HCT116 (cell line): ENCODE measurements around the gene ZCCHC2.

ENCODE experiments used
- CEBPB ChIP-seq: IDR thresholded peaks from 2 replicates; pipeline ENCODE4 v1.6.1; 2012; ENCODE audit warnings: low read depth
- EGR1 ChIP-seq: IDR thresholded peaks from 2 replicates; pipeline ENCODE4 v1.6.1; 2012; ENCODE audit warnings: low read depth
- EZH2 ChIP-seq: fragments of 200-600 bp; sonication (generic); IDR thresholded peaks from 2 replicates; pipeline ENCODE4 v1.6.1; 2017; ENCODE audit warnings: antibody characterized with exemption, mixed run types
- EZH2phosphoT487 ChIP-seq: fragments of 200-600 bp; IDR thresholded peaks from 2 replicates; pipeline ENCODE4 v1.6.1; 2018; ENCODE audit warnings: antibody characterized with exemption, borderline replicate concordance
- JUND ChIP-seq: IDR thresholded peaks from 2 replicates; pipeline ENCODE4 v1.6.1; 2012
- POLR2A ChIP-seq: IDR thresholded peaks from 2 replicates; pipeline ENCODE4 v1.7.0; 2011; ENCODE audit warnings: borderline replicate concordance; ENCODE audit not compliant: insufficient read depth, insufficient read length; ENCODE audit errors: extremely low read depth
- RAD21 ChIP-seq: IDR thresholded peaks from 2 replicates; pipeline ENCODE4 v1.6.1; 2012; ENCODE audit warnings: low read depth, mild to moderate bottlenecking
- YY1 ChIP-seq: IDR thresholded peaks from 2 replicates; pipeline ENCODE4 v1.6.1; 2011; ENCODE audit warnings: low read length, low read depth, moderate library complexity, mild to moderate bottlenecking; ENCODE audit not compliant: insufficient replicate concordance; ENCODE audit errors: extremely low read depth
- ZNF274 ChIP-seq: fragments of 200-500 bp; sonication (Bioruptor generic); IDR thresholded peaks from 2 replicates; pipeline ENCODE4 v1.6.1; 2014; ENCODE audit warnings: mild to moderate bottlenecking, low read depth, low read length, inconsistent platforms
- TF ChIP-seq, protein P1 (sequence below), 3 experiments: fragments of 200-600 bp in 1 of 3; sonication (generic) in 1 of 3; IDR thresholded peaks in 2 of 3; conservative IDR thresholded peaks in 1 of 3; 2 replicates each; pipeline ENCODE4 v1.5.1; 2012 to 2017; ENCODE audit warnings: low read depth in 2 of 3, low read length in 2 of 3, antibody characterized with exemption in 1 of 3, borderline replicate concordance in 1 of 3, control low read depth in 1 of 3, mild to moderate bottlenecking in 1 of 3, mixed read lengths in 1 of 3, mixed run types in 1 of 3, moderate library complexity in 1 of 3; ENCODE audit not compliant: insufficient read depth in 1 of 3
- TF ChIP-seq, protein P2 (sequence below): IDR thresholded peaks from 2 replicates; pipeline ENCODE4 v1.6.1; 2012; ENCODE audit warnings: low read depth
- TF ChIP-seq, protein P3 (sequence below): IDR thresholded peaks from 2 replicates; pipeline ENCODE4 v1.6.1; 2012

DNA sequence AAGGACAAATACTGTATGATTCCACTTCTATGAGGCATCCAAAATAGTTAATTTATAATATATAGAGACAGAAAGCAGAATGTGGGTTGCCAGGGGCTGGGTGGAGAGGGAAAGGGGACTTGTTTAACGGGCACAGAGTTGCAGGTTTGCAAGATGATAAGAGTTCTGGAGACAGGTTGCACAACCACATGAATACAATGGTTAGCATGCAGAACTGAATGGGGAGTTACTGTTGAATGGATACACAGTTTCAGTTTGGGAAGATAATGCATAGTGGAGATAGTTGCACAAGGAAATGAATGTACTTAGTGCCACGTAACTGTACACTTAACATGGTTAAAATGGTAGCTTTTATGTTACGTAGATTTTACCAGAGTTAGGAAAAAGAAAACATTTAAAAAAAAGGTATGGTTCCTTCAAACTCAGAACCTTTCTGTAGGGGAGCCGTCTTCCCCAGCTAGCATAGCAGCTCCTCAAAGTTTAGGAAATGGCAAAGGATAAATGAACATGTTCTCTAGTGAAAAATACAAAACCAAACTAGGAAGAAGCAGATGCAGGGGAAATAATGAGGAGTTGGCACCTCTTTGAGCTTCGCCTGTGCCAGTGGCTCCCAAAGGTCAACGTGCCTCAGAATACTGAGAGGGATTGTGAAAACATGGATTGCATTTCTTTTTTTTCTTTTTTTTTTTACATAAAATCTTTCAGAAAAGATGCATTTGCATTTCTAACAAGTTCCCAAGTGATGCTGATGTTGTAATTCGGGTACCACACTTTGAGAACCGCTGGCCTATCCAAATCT lies 95.2 kb downstream of the ZCCHC2 start:
- TF ChIP-seq, protein P1, sequence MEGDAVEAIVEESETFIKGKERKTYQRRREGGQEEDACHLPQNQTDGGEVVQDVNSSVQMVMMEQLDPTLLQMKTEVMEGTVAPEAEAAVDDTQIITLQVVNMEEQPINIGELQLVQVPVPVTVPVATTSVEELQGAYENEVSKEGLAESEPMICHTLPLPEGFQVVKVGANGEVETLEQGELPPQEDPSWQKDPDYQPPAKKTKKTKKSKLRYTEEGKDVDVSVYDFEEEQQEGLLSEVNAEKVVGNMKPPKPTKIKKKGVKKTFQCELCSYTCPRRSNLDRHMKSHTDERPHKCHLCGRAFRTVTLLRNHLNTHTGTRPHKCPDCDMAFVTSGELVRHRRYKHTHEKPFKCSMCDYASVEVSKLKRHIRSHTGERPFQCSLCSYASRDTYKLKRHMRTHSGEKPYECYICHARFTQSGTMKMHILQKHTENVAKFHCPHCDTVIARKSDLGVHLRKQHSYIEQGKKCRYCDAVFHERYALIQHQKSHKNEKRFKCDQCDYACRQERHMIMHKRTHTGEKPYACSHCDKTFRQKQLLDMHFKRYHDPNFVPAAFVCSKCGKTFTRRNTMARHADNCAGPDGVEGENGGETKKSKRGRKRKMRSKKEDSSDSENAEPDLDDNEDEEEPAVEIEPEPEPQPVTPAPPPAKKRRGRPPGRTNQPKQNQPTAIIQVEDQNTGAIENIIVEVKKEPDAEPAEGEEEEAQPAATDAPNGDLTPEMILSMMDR (IDR thresholded peaks at IDR 0.05 in 2 of 3, conservative IDR thresholded peaks at IDR 0.05 in 1 of 3; ENCODE audit: borderline replicate concordance in 1 of 3, insufficient read depth in 1 of 3, low read depth in 2 of 3, low read length in 2 of 3): no peak
- TF ChIP-seq JUND (no peak), EZH2 (no peak), RAD21 (no peak), EGR1 (no peak), YY1 (no peak), CEBPB (no peak), POLR2A (no peak), ZNF274 (no peak), EZH2phosphoT487 (no peak)
- TF ChIP-seq, protein P2, sequence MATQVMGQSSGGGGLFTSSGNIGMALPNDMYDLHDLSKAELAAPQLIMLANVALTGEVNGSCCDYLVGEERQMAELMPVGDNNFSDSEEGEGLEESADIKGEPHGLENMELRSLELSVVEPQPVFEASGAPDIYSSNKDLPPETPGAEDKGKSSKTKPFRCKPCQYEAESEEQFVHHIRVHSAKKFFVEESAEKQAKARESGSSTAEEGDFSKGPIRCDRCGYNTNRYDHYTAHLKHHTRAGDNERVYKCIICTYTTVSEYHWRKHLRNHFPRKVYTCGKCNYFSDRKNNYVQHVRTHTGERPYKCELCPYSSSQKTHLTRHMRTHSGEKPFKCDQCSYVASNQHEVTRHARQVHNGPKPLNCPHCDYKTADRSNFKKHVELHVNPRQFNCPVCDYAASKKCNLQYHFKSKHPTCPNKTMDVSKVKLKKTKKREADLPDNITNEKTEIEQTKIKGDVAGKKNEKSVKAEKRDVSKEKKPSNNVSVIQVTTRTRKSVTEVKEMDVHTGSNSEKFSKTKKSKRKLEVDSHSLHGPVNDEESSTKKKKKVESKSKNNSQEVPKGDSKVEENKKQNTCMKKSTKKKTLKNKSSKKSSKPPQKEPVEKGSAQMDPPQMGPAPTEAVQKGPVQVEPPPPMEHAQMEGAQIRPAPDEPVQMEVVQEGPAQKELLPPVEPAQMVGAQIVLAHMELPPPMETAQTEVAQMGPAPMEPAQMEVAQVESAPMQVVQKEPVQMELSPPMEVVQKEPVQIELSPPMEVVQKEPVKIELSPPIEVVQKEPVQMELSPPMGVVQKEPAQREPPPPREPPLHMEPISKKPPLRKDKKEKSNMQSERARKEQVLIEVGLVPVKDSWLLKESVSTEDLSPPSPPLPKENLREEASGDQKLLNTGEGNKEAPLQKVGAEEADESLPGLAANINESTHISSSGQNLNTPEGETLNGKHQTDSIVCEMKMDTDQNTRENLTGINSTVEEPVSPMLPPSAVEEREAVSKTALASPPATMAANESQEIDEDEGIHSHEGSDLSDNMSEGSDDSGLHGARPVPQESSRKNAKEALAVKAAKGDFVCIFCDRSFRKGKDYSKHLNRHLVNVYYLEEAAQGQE: no peak
- TF ChIP-seq, protein P3, sequence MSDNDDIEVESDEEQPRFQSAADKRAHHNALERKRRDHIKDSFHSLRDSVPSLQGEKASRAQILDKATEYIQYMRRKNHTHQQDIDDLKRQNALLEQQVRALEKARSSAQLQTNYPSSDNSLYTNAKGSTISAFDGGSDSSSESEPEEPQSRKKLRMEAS: no peak
